B cell (primary cell): ENCODE data around the gene ABCC1.

Experiments
- CTCF ChIP-seq: fragments of 200-600 bp; IDR thresholded peaks from one replicate; pipeline ENCODE4 v1.8.0; 2022; ENCODE audit warnings: antibody characterized with exemption, mild to moderate bottlenecking
- EZH2 ChIP-seq: IDR thresholded peaks from 2 replicates; pipeline ENCODE4 v1.6.1; 2012; ENCODE audit warnings: borderline replicate concordance, low read depth, mild to moderate bottlenecking, moderate library complexity, low read length; ENCODE audit not compliant: insufficient read depth, poor library complexity, severe bottlenecking

GRCh38 chr16:16071631-16072244, 122.3 kb downstream of the ABCC1 start:
- TF ChIP-seq CTCF (no peak), EZH2 (no peak)
